ENCODE results near the gene MOB3A. TPM values are rescaled to one million over a fixed set of nuclear protein-coding genes. Genes with fewer than 3 reads are reported as not detected.

The MOB3A gene
- total and polyA plus RNA-seq, 12 donors = 5.5 to 54.0 (median 37.1) TPM

DNA sequence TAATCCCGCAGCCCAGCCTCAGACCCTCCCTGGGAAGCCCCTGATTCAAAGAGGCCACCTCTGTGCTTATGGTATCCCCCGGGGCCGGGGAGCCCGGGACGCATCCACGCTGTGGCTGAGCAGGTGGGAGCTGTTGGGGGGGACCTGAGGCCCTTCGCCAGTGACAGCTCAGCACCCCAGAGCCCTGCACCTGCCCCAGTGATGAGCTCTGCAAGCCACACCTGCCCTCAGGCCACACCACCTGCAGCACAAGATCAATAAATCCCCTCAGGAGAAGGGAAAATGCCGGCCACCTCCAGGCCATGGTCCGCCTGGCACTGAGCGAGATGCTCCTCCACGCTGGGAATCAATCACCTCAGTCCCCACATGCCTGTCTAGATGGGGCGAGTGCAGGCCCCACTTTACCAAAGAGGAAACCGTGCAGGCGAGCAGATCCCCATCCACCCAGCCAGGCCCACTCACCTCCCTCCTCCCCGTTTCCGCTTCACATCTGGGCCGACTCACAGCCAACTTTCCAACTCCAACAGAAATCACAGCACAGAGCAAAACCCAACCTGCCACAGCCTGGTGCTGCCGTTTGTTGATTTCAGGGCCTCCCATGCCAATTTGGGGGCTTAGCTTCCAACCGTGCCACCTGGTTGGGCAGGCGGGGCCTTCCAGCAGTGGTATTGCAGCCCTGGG is 12.8 kb downstream of the MOB3A start:
- peak overlapping the region in 3 of 5 donors; percentile 13 to 59 (median 14) for H3K27ac ChIP-seq
- H3K27me3 ChIP-seq = no peaks in the 10 kb centered on the region
- H3K4me1 ChIP-seq (replicated peaks in 1 of 2) = peaks cover 0 to 23% of the 10 kb centered on the region in 2 donors
- H3K9me3 ChIP-seq (replicated peaks in 1 of 3) = no peaks in the 10 kb centered on the region
- peaks cover 0 to 20% of the 10 kb centered on the region in 2 donors for H3K36me3 ChIP-seq (replicated peaks in 1 of 2)
- TF ChIP-seq POLR2A (IDR thresholded peaks at IDR 0.05) = no peak
- TF ChIP-seq, protein P1, sequence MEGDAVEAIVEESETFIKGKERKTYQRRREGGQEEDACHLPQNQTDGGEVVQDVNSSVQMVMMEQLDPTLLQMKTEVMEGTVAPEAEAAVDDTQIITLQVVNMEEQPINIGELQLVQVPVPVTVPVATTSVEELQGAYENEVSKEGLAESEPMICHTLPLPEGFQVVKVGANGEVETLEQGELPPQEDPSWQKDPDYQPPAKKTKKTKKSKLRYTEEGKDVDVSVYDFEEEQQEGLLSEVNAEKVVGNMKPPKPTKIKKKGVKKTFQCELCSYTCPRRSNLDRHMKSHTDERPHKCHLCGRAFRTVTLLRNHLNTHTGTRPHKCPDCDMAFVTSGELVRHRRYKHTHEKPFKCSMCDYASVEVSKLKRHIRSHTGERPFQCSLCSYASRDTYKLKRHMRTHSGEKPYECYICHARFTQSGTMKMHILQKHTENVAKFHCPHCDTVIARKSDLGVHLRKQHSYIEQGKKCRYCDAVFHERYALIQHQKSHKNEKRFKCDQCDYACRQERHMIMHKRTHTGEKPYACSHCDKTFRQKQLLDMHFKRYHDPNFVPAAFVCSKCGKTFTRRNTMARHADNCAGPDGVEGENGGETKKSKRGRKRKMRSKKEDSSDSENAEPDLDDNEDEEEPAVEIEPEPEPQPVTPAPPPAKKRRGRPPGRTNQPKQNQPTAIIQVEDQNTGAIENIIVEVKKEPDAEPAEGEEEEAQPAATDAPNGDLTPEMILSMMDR (IDR thresholded peaks at IDR 0.05) = no peak
- no peak for DNase-seq
- no peak overlapping the region for H3K4me3 ChIP-seq
- WGBS, 4 donors = 69 to 81% (median 70%) methylated on average over 9 to 20 of the region's 20 CpGs
- intact Hi-C loops (cut with DNase I) = no loop called here

DNA sequence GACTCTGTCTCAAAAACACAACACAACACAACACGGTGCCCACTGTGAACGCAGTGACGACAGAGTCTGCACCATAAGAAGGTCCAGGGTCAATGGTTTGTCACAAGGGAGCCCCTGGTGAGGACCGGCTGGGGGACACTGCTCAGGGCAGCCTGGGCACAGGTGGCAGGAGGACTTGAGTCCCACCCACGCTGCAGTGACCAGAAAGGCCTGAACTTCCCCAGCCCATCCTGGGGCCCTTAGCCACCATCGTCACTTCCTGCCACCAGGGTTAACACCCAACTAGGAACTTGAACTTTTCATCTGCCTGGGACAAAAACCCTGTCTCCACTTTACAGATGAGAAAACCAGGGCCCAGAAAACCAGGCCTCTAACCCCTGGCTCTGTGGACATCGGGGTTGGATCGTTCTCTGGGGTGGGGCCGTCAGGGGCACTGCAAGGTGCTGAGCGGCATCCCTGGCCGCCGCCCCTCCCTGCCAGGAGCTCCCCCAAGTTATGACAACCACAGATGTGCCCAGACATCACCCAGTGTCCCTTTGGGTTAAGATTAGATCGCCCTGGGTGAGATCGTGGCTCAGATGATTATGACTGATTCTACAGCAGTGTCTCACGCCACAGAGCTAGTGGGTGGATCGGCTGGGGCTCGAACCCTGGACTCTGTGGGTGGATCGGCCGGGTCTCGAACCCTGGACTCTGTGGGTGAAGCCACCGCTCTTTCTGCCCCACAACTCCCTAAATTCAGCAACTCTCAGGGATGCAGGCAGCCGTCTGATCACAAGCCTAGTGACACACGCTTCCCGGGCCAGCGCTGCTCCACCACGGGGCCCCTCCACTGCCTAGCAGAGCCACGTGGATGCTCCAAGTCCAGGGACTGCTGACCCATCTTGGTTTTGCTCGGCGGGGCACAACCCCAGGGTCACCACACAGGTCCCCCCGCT is 14.0 kb downstream of the MOB3A start:
- no peaks in the 10 kb centered on the region for H3K9me3 ChIP-seq (replicated peaks in 1 of 3)
- TF ChIP-seq, protein P1 (IDR thresholded peaks at IDR 0.05) = no peak
- TF ChIP-seq POLR2A (IDR thresholded peaks at IDR 0.05) = no peak
- intact Hi-C loops (cut with DNase I) = no loop called here
- no peak for DNase-seq
- H3K27me3 ChIP-seq = no peaks in the 10 kb centered on the region
- peaks cover 0 to 32% of the 10 kb centered on the region in 2 donors for H3K36me3 ChIP-seq (replicated peaks in 1 of 2)
- no peak overlapping the region for H3K4me3 ChIP-seq
- H3K27ac ChIP-seq = peak overlapping the region in 3 of 5 donors; percentile 6 to 53 (median 8)
- WGBS, 4 donors = 77 to 84% (median 81%) methylated on average over 13 to 30 of the region's 30 CpGs
- H3K4me1 ChIP-seq (replicated peaks in 1 of 2) = peaks cover 0 to 11% of the 10 kb centered on the region in 2 donors

DNA sequence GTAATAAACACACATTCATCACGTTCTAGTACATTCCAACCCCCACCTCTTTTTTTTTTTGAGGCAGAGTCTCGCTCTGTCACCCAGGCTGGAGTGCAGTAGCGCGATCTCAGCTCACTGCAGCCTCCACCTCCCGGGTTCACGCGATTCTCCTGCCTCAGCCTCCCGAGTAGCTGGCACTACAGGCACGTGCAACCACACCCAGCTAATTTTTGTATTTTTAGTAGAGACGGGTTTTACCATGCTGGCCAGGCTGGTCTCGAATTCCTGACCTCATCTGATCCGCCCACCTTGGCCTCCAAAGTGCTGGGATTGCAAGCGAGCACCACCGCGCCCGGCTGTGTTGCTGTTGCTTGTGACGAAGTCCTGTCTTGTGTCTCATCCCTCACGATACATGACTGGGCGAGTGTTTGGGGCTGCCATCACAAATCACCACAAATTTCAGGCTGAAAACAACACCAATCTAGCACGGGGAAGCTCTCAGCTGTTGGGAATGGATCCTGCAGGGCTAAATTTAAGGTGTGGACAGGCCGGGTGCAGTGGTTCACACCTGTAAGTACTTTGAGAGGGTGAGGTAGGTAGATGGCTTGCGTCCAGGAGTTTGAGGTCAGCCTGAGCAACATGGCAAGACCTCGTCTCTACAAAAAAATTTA is 15.7 kb downstream of the MOB3A start:
- Histone ChIP-seq H3K27me3 (no peaks in the 10 kb centered on the region), H3K4me3 (no peak overlapping the region), H3K4me1 (replicated peaks in 1 of 2) (no peaks in the 10 kb centered on the region), H3K9me3 (replicated peaks in 1 of 3) (no peaks in the 10 kb centered on the region), H3K27ac (no peak overlapping the region), H3K36me3 (replicated peaks in 1 of 2) (peaks cover 0 to 49% of the 10 kb centered on the region in 2 donors)
- 87 to 91% (median 90%) methylated on average over 21 to 23 of the region's 23 CpGs for WGBS, 4 donors
- DNase-seq = no peak
- intact Hi-C loops (cut with DNase I) = no loop called here
- TF ChIP-seq, protein P1 (IDR thresholded peaks at IDR 0.05) = no peak
- no peak for TF ChIP-seq POLR2A (IDR thresholded peaks at IDR 0.05)

DNA sequence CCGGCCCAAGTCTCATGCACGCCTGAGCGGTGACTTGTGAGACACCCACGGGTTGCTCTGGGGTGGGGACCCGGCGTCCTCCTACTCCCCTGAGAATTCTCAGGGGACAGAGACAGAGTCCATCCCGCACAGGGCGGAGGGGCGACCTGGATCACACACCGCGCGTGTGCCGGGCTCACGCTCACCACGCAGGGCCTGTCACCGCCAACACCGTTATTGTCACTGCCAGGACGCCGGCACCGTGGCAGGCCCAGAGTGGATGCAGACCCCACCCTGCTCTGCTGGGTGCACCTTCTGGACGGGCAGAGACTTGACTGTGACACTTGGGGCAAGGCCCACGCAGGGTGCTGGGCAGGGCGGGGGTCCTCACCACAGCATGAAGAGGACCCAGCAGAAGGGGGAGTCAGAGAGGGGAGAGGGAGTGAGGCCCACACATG is 16.2 kb downstream of the MOB3A start:
- Histone ChIP-seq H3K4me3 (no peak overlapping the region), H3K27ac (no peak overlapping the region), H3K27me3 (no peaks in the 10 kb centered on the region), H3K36me3 (replicated peaks in 1 of 2) (peaks cover 0 to 55% of the 10 kb centered on the region in 2 donors), H3K9me3 (replicated peaks in 1 of 3) (no peaks in the 10 kb centered on the region), H3K4me1 (replicated peaks in 1 of 2) (no peaks in the 10 kb centered on the region)
- no peak for DNase-seq
- 75 to 94% (median 92%) methylated on average over 4 to 23 of the region's 23 CpGs for WGBS, 4 donors
- TF ChIP-seq, protein P1 (IDR thresholded peaks at IDR 0.05) = no peak
- no peak for TF ChIP-seq POLR2A (IDR thresholded peaks at IDR 0.05)
- intact Hi-C loops (cut with DNase I) = loop anchor here in 1 of 2 donors (10.0 kb wide), 1 partner anchor 155 kb away; no protein-coding TSS in a partner anchor

All from adrenal gland (tissue), 12 donors.